A673 (cell line): Measurements from ENCODE around the gene FBXO3. TPM values are rescaled to one million over a fixed set of nuclear protein-coding genes. Genes with fewer than 3 reads are reported as not detected.

Experiments used
- BruUV-seq: library from RNA; stranded (reverse); fragments of 400-500 nt; replicated peaks from 2 replicates; lab custom pipeline; 2021; lab: Mats Ljungman, UMichigan
- CTCF ChIA-PET: fragments of 300-600 bp; sonication (Branson Sonifier 250); formaldehyde crosslinking; loops from one replicate; lab custom pipeline; 2022; ENCODE audit warnings: antibody characterized with exemption; lab: Charles Lee
- POLR2A ChIA-PET: fragments of 300-600 bp; sonication (Branson Sonifier 250); formaldehyde crosslinking; loops from one replicate; lab custom pipeline; 2022; ENCODE audit warnings: antibody characterized with exemption; ENCODE audit not compliant: low non-redundant PET; lab: Charles Lee
- DNase-seq: peaks from one replicate; pipeline ENCODE4 v3.0.0-alpha.2; 2015; ENCODE audit warnings: low spot score
- H3K27ac ChIP-seq: fragments of 200-600 bp; sonication (generic); 2 replicates; pipeline ENCODE4 v1.5.1; 2016; ENCODE audit warnings: mixed run types, low read depth, mild to moderate bottlenecking, mixed read lengths, antibody characterized with exemption, low read length; ENCODE audit not compliant: poor library complexity, severe bottlenecking
- H3K27me3 ChIP-seq: fragments of 200-600 bp; sonication (generic); replicated peaks from 2 replicates; pipeline ENCODE4 v1.6.1; 2017; ENCODE audit warnings: mixed run types, low read depth, mild to moderate bottlenecking, mixed read lengths, antibody characterized with exemption, low read length; ENCODE audit not compliant: insufficient read depth, poor library complexity
- H3K36me3 ChIP-seq: fragments of 200-600 bp; sonication (generic); 2 replicates; pipeline ENCODE4 v1.6.1; 2016; ENCODE audit warnings: mixed run types, mild to moderate bottlenecking, mixed read lengths, antibody characterized with exemption, low read length; ENCODE audit not compliant: insufficient read depth, poor library complexity, severe bottlenecking
- H3K4me1 ChIP-seq: fragments of 200-600 bp; sonication (generic); 2 replicates; pipeline ENCODE4 v1.6.1; 2017; ENCODE audit warnings: mixed run types, mild to moderate bottlenecking, mixed read lengths, antibody characterized with exemption, low read length; ENCODE audit not compliant: insufficient read depth, poor library complexity, severe bottlenecking
- H3K4me3 ChIP-seq: fragments of 200-600 bp; sonication (generic); 2 replicates; pipeline ENCODE4 v1.5.1; 2016; ENCODE audit warnings: low read depth, mixed run types, mild to moderate bottlenecking, mixed read lengths, low read length; ENCODE audit not compliant: poor library complexity, severe bottlenecking
- H3K9me3 ChIP-seq: fragments of 200-600 bp; sonication (generic); 2 replicates; pipeline ENCODE4 v1.6.1; 2016; ENCODE audit warnings: mixed run types, low read depth, mild to moderate bottlenecking, mixed read lengths, antibody characterized with exemption, low read length; ENCODE audit not compliant: poor library complexity, severe bottlenecking
- CTCF ChIP-seq: fragments of 300-800, 200-600 bp; sonication (generic); conservative IDR thresholded peaks from 2 replicates; pipeline ENCODE4 v1.5.1; 2017; ENCODE audit warnings: low read depth, mild to moderate bottlenecking, antibody characterized with exemption, low read length, moderate library complexity, mixed read lengths
- EZH2 ChIP-seq: fragments of 200-600 bp; sonication (generic); IDR thresholded peaks from 2 replicates; pipeline ENCODE4 v1.6.1; 2017; ENCODE audit warnings: borderline replicate concordance, low read depth, mild to moderate bottlenecking, mixed read lengths, antibody characterized with exemption, low read length; ENCODE audit not compliant: poor library complexity, severe bottlenecking
- intact Hi-C: fragments of 100-400 bp; cut with micrococcal nuclease; formaldehyde crosslinking; loops from one replicate; pipeline ENCODE4 v1.10.0; 2022; ENCODE audit not compliant: unreplicated experiment
- total RNA-seq: library from RNA; stranded (reverse); gene quantifications from 2 replicates; pipeline ENCODE4 v1.2.3, GENCODE V29; 2021

Gene FBXO3
- total RNA-seq, 1 experiment from 2014 or later = 59.2 TPM

- no peaks in the 10 kb centered on the region for H3K9me3 ChIP-seq
- POLR2A ChIA-PET = no interaction called here
- H3K27me3 ChIP-seq = no peaks in the 10 kb centered on the region
- TF ChIP-seq EZH2 (no peak), CTCF (no peak)
- no peak overlapping the region for H3K4me3 ChIP-seq
- DNase-seq = no peak
- CTCF ChIA-PET = interaction anchor here (4.7 kb wide), 1 partner anchor 29 kb away, joined by 32 read pairs; no protein-coding TSS in a partner anchor
- H3K4me1 ChIP-seq = peaks cover 9% of the 10 kb centered on the region
- no TSS peak for BruUV-seq
- peaks cover 23% of the 10 kb centered on the region for H3K36me3 ChIP-seq
- no peak overlapping the region for H3K27ac ChIP-seq
- intact Hi-C loops = no loop called here
These were observed 60.4 kb downstream of the FBXO3 start for GRCh38 chr11:33713856-33714398.

GRCh38 chr11:33713151-33713855 is 61.0 kb downstream of the FBXO3 start:
- no peak for DNase-seq
- intact Hi-C loops = no loop called here
- H3K4me1 ChIP-seq = peaks cover 9% of the 10 kb centered on the region
- H3K27ac ChIP-seq = no peak overlapping the region
- peaks cover 27% of the 10 kb centered on the region for H3K36me3 ChIP-seq
- no peaks in the 10 kb centered on the region for H3K27me3 ChIP-seq
- H3K9me3 ChIP-seq = no peaks in the 10 kb centered on the region
- POLR2A ChIA-PET = no interaction called here
- CTCF ChIA-PET = interaction anchor here (4.7 kb wide), 1 partner anchor 29 kb away, joined by 32 read pairs; no protein-coding TSS in a partner anchor
- H3K4me3 ChIP-seq = no peak overlapping the region
- no TSS peak for BruUV-seq
- TF ChIP-seq EZH2 = no peak
- no peak for TF ChIP-seq CTCF

- Histone ChIP-seq H3K4me1 (peaks cover 9% of the 10 kb centered on the region), H3K9me3 (no peaks in the 10 kb centered on the region), H3K27ac (no peak overlapping the region), H3K4me3 (no peak overlapping the region), H3K36me3 (peaks cover 27% of the 10 kb centered on the region), H3K27me3 (no peaks in the 10 kb centered on the region)
- CTCF ChIA-PET = no interaction called here
- POLR2A ChIA-PET = no interaction called here
- no peak for DNase-seq
- intact Hi-C loops = no loop called here
- BruUV-seq = no TSS peak
- TF ChIP-seq EZH2 = no peak
- TF ChIP-seq CTCF = no peak
These were observed 61.9 kb downstream of the FBXO3 start for GRCh38 chr11:33712436-33712835.
